H9 (cell line): ENCODE results near the gene ITGA1. TPM values are rescaled to one million over a fixed set of nuclear protein-coding genes. Genes with fewer than 3 reads are reported as not detected.

ENCODE experiments used
- DNase-seq: peaks from one replicate; pipeline ENCODE4 v3.0.0-alpha.2; 2017
- H2AFZ ChIP-seq: one replicate; pipeline ENCODE4 v1.6.1; 2013; ENCODE audit warnings: mild to moderate bottlenecking, low read length, control low read depth, moderate library complexity
- H2AK5ac ChIP-seq: 2 replicates; pipeline ENCODE4 v1.6.1; 2013; ENCODE audit warnings: low read length, control low read depth, mixed read lengths; ENCODE audit not compliant: insufficient read length
- H2BK120ac ChIP-seq: one replicate; pipeline ENCODE4 v1.6.1; 2013; ENCODE audit warnings: low read depth, mild to moderate bottlenecking, low read length, control low read depth, inconsistent platforms; ENCODE audit not compliant: poor library complexity, severe bottlenecking
- H2BK12ac ChIP-seq: 2 replicates; pipeline ENCODE4 v1.6.1; 2013; ENCODE audit warnings: low read length, control low read depth, mixed read lengths, low read depth; ENCODE audit not compliant: insufficient read length
- H2BK15ac ChIP-seq: 2 replicates; pipeline ENCODE4 v1.6.1; 2013; ENCODE audit warnings: low read depth, low read length, control low read depth
- H2BK20ac ChIP-seq: one replicate; pipeline ENCODE4 v1.6.1; 2013; ENCODE audit warnings: low read depth, mild to moderate bottlenecking, low read length, control low read depth, inconsistent platforms; ENCODE audit not compliant: poor library complexity, severe bottlenecking
- H2BK5ac ChIP-seq: 2 replicates; pipeline ENCODE4 v1.6.1; 2013; ENCODE audit warnings: low read length, control low read depth, mixed read lengths; ENCODE audit not compliant: insufficient read length
- H3K14ac ChIP-seq: 2 replicates; pipeline ENCODE4 v1.6.1; 2013; ENCODE audit warnings: low read length, control low read depth; ENCODE audit not compliant: insufficient read depth
- H3K18ac ChIP-seq: 2 replicates; pipeline ENCODE4 v1.6.1; 2013; ENCODE audit warnings: low read depth, mild to moderate bottlenecking, mixed read lengths, low read length, control low read depth; ENCODE audit not compliant: insufficient read length
- H3K23ac ChIP-seq: 2 replicates; pipeline ENCODE4 v1.6.1; 2013; ENCODE audit warnings: low read length, control low read depth, mixed read lengths, low read depth; ENCODE audit not compliant: insufficient read length
- H3K23me2 ChIP-seq: 2 replicates; pipeline ENCODE4 v1.6.1; 2013; ENCODE audit warnings: low read depth, mild to moderate bottlenecking, mixed read lengths, low read length, control low read depth; ENCODE audit not compliant: insufficient read length, poor library complexity, severe bottlenecking
- H3K27ac ChIP-seq: 2 replicates; pipeline ENCODE4 v1.5.1; 2013; ENCODE audit warnings: low read length, control low read depth, mixed read lengths, low read depth; ENCODE audit not compliant: insufficient read length
- H3K27me3 ChIP-seq: 2 replicates; pipeline ENCODE4 v1.6.1; 2013; ENCODE audit warnings: low read length, control low read depth, inconsistent platforms; ENCODE audit not compliant: insufficient read depth
- H3K4ac ChIP-seq: 2 replicates; pipeline ENCODE4 v1.6.1; 2013; ENCODE audit warnings: low read depth, mild to moderate bottlenecking, control low read depth, inconsistent platforms, low read length, moderate library complexity
- H3K4me1 ChIP-seq: 2 replicates; pipeline ENCODE4 v1.6.1; 2013; ENCODE audit warnings: low read length, control low read depth, inconsistent platforms; ENCODE audit not compliant: insufficient read depth
- H3K4me2 ChIP-seq: 2 replicates; pipeline ENCODE4 v1.6.1; 2013; ENCODE audit warnings: low read length, control low read depth, mixed read lengths; ENCODE audit not compliant: insufficient read length, insufficient read depth
- H3K56ac ChIP-seq: 2 replicates; pipeline ENCODE4 v1.6.1; 2013; ENCODE audit warnings: low read depth, mild to moderate bottlenecking, mixed read lengths, low read length, control low read depth; ENCODE audit not compliant: insufficient read length
- H3K79me1 ChIP-seq: 2 replicates; pipeline ENCODE4 v1.6.1; 2013; ENCODE audit warnings: low read depth, mild to moderate bottlenecking, moderate library complexity, low read length, control low read depth, inconsistent platforms; ENCODE audit not compliant: insufficient read depth, poor library complexity, severe bottlenecking
- H3K79me2 ChIP-seq: 2 replicates; pipeline ENCODE4 v1.6.1; 2013; ENCODE audit warnings: low read length, control low read depth, inconsistent platforms; ENCODE audit not compliant: insufficient read depth
- H3K9ac ChIP-seq: 2 replicates; pipeline ENCODE4 v1.6.1; 2013; ENCODE audit warnings: low read length, control low read depth, mixed read lengths; ENCODE audit not compliant: insufficient read length; ENCODE audit errors: extremely low read depth
- H3K9me3 ChIP-seq: one replicate; pipeline ENCODE4 v1.6.1; 2013; ENCODE audit warnings: low read depth, low read length, inconsistent platforms; ENCODE audit not compliant: control insufficient read depth
- H3T11ph ChIP-seq: one replicate; pipeline ENCODE4 v1.6.1; 2013; ENCODE audit warnings: mild to moderate bottlenecking, low read length, control low read depth, inconsistent platforms
- H4K20me1 ChIP-seq: one replicate; pipeline ENCODE4 v1.6.1; 2013; ENCODE audit not compliant: control insufficient read depth, insufficient read length, insufficient read depth
- H4K5ac ChIP-seq: 2 replicates; pipeline ENCODE4 v1.6.1; 2013; ENCODE audit warnings: low read depth, mild to moderate bottlenecking, mixed read lengths, low read length, control low read depth; ENCODE audit not compliant: insufficient read length
- H4K8ac ChIP-seq: replicated peaks from 2 replicates; pipeline ENCODE4 v1.6.1; 2013; ENCODE audit warnings: low read length, control low read depth, mixed read lengths, low read depth; ENCODE audit not compliant: insufficient read length
- H4K91ac ChIP-seq: 2 replicates; pipeline ENCODE4 v1.6.1; 2013; ENCODE audit warnings: low read depth, mild to moderate bottlenecking, moderate library complexity, mixed read lengths, low read length, control low read depth; ENCODE audit not compliant: insufficient read length
- H3K27ac Mint-ChIP-seq, 3 experiments: 2 replicates in 2 of 3; 3 replicates in 1 of 3; pipeline ENCODE4 v1.8.0; 2020 to 2021; ENCODE audit warnings: mixed read lengths in 3 of 3, mild to moderate bottlenecking in 1 of 3, moderate library complexity in 1 of 3
- H3K27me3 Mint-ChIP-seq: 2 replicates; pipeline ENCODE4 v1.8.0; 2021; ENCODE audit warnings: low read depth, mild to moderate bottlenecking, moderate library complexity, mixed read lengths
- H3K36me3 Mint-ChIP-seq, 3 experiments: 2 replicates in 2 of 3; 3 replicates in 1 of 3; pipeline ENCODE4 v1.8.0; 2020 to 2021; ENCODE audit warnings: low read depth in 3 of 3, mixed read lengths in 3 of 3; ENCODE audit not compliant: insufficient read depth in 1 of 3
- H3K4me1 Mint-ChIP-seq, 2 experiments: 2 replicates each; pipeline ENCODE4 v1.8.0; 2020; ENCODE audit warnings: mixed read lengths in 2 of 2
- H3K4me3 Mint-ChIP-seq, 2 experiments: 2 replicates in 1 of 2; 3 replicates in 1 of 2; pipeline ENCODE4 v1.8.0; 2020 to 2021; ENCODE audit warnings: mild to moderate bottlenecking in 2 of 2, mixed read lengths in 2 of 2, moderate library complexity in 1 of 2
- H3K9me3 Mint-ChIP-seq, 2 experiments: 2 replicates in 1 of 2; 3 replicates in 1 of 2; pipeline ENCODE4 v1.8.0; 2020; ENCODE audit warnings: mild to moderate bottlenecking in 2 of 2, mixed read lengths in 2 of 2, moderate library complexity in 1 of 2
- WGBS: extraction: QIAGEN DNeasy Blood & Tissue Kit; methylation state at CpG from one replicate; pipeline ENCODE4 v1.1.7; 2013; ENCODE audit warnings: missing lambda C conversion rate, low lambda C conversion rate, mixed read lengths; ENCODE audit not compliant: insufficient read length; ENCODE audit errors: extremely low coverage; 5-methylcytosine and 5-hydroxymethylcytosine counted together
- total RNA-seq: library from RNA; stranded (reverse); gene quantifications from 2 replicates; pipeline ENCODE4 v1.2.1, GENCODE V29; 2021
- TF ChIP-seq, protein P1 (sequence below): fragments of 200-600 bp; sonication (generic); conservative IDR thresholded peaks from 3 replicates; pipeline ENCODE4 v1.8.0; 2021; ENCODE audit warnings: antibody characterized with exemption, mild to moderate bottlenecking

The ITGA1 gene
- total RNA-seq, 1 experiment from 2014 or later: 3.9 TPM

GRCh38 chr5:52956014-52956413, 168.3 kb downstream of the ITGA1 start:
- Histone ChIP-seq H2BK15ac (no peak overlapping the region), H2BK12ac (no peak overlapping the region), H4K8ac (no peak overlapping the region), H3K79me1 (no peaks in the 10 kb centered on the region), H3K9ac (no peak overlapping the region), H3K4me1 (no peaks in the 10 kb centered on the region; the same call in 1 of the 2 replicates), H3K4me2 (no peak overlapping the region), H3K9me3 (no peaks in the 10 kb centered on the region), H2AK5ac (no peak overlapping the region), H2BK20ac (no peak overlapping the region), H3K14ac (no peak overlapping the region), H2BK120ac (no peak overlapping the region), H3K23ac (no peak overlapping the region), H3K27ac (no peak overlapping the region), H2AFZ (no peak overlapping the region), H4K20me1 (no peaks in the 10 kb centered on the region), H3T11ph (no peak overlapping the region), H3K18ac (no peak overlapping the region), H3K27me3 (no peaks in the 10 kb centered on the region), H4K91ac (no peak overlapping the region), H4K5ac (no peak overlapping the region), H3K56ac (no peak overlapping the region), H3K4ac (no peak overlapping the region), H3K79me2 (no peaks in the 10 kb centered on the region), H2BK5ac (no peak overlapping the region), H3K23me2 (no peaks in the 10 kb centered on the region)
- H3K4me1 Mint-ChIP-seq: peaks cover 16 to 17% of the 10 kb centered on the region in 2 experiments
- H3K36me3 Mint-ChIP-seq: no peaks in the 10 kb centered on the region
- H3K4me3 Mint-ChIP-seq: no peak overlapping the region
- no peaks in the 10 kb centered on the region for H3K27me3 Mint-ChIP-seq
- DNase-seq: no peak
- no peaks in the 10 kb centered on the region for H3K9me3 Mint-ChIP-seq
- 0 out of 7 replicates have a peak overlapping the region, but pooled peaks of 1 of the 3 experiments have one; percentile 40 for H3K27ac Mint-ChIP-seq
- TF ChIP-seq, protein P1, sequence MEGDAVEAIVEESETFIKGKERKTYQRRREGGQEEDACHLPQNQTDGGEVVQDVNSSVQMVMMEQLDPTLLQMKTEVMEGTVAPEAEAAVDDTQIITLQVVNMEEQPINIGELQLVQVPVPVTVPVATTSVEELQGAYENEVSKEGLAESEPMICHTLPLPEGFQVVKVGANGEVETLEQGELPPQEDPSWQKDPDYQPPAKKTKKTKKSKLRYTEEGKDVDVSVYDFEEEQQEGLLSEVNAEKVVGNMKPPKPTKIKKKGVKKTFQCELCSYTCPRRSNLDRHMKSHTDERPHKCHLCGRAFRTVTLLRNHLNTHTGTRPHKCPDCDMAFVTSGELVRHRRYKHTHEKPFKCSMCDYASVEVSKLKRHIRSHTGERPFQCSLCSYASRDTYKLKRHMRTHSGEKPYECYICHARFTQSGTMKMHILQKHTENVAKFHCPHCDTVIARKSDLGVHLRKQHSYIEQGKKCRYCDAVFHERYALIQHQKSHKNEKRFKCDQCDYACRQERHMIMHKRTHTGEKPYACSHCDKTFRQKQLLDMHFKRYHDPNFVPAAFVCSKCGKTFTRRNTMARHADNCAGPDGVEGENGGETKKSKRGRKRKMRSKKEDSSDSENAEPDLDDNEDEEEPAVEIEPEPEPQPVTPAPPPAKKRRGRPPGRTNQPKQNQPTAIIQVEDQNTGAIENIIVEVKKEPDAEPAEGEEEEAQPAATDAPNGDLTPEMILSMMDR: no peak
- WGBS: no CpG with 5 or more reads among the region's 4 CpGs
